Calu3 (cell line): ENCODE measurements around the gene RIMS3. TPM values are rescaled to one million over a fixed set of nuclear protein-coding genes. Genes with fewer than 3 reads are reported as not detected.
A peak's percentile ranks its signal among the peaks of the same experiment; 100 is the strongest.

Experiments
- BruUV-seq: library from RNA; stranded (reverse); fragments of 400-500 nt; replicated peaks from 2 replicates; lab custom pipeline; 2021; lab: Mats Ljungman, UMichigan
- CTCF ChIA-PET: fragments of 300-600 bp; sonication (Branson Sonifier 250); formaldehyde crosslinking; loops from one replicate; lab custom pipeline; 2022; ENCODE audit warnings: antibody characterized with exemption; lab: Charles Lee
- DNase-seq: peaks from one replicate; pipeline ENCODE4 v3.0.0; 2022
- H3K27ac Mint-ChIP-seq: one replicate; pipeline ENCODE4 v1.8.0; 2022; ENCODE audit warnings: mixed read lengths; ENCODE audit not compliant: unreplicated experiment
- H3K27me3 Mint-ChIP-seq: one replicate; pipeline ENCODE4 v1.8.0; 2022; ENCODE audit warnings: mixed read lengths; ENCODE audit not compliant: unreplicated experiment
- H3K36me3 Mint-ChIP-seq: one replicate; pipeline ENCODE4 v1.8.0; 2022; ENCODE audit warnings: mild to moderate bottlenecking, moderate library complexity, mixed read lengths; ENCODE audit not compliant: insufficient read depth, unreplicated experiment
- H3K4me1 Mint-ChIP-seq: one replicate; pipeline ENCODE4 v1.8.0; 2022; ENCODE audit warnings: mild to moderate bottlenecking, low read depth, mixed read lengths; ENCODE audit not compliant: unreplicated experiment
- H3K4me3 Mint-ChIP-seq: one replicate; pipeline ENCODE4 v1.8.0; 2022; ENCODE audit warnings: mild to moderate bottlenecking, low read depth, moderate library complexity, mixed read lengths; ENCODE audit not compliant: unreplicated experiment
- H3K9me3 Mint-ChIP-seq: one replicate; pipeline ENCODE4 v1.8.0; 2022; ENCODE audit warnings: low read depth, mixed read lengths; ENCODE audit not compliant: unreplicated experiment
- CTCF ChIP-seq: fragments of 200-600 bp; IDR thresholded peaks from one replicate; pipeline ENCODE4 v1.8.0; 2022; ENCODE audit warnings: antibody characterized with exemption; ENCODE audit not compliant: unreplicated experiment
- intact Hi-C: fragments of 100-400 bp; cut with micrococcal nuclease; formaldehyde crosslinking; loops from one replicate; pipeline ENCODE4 v1.10.0; 2022; ENCODE audit not compliant: unreplicated experiment
- total RNA-seq: library from RNA; stranded (reverse); gene quantifications from 2 replicates; pipeline ENCODE4 v1.2.3, GENCODE V29; 2022

RIMS3 gene
- total RNA-seq, 1 experiment from 2014 or later, result 1.3 TPM

- Mint-ChIP-seq H3K27me3 (no peaks in the 10 kb centered on the region), H3K4me1 (peaks cover 38% of the 10 kb centered on the region), H3K27ac (no peak overlapping the region), H3K36me3 (peaks cover 22% of the 10 kb centered on the region), H3K9me3 (no peaks in the 10 kb centered on the region), H3K4me3 (peak overlapping the region; percentile 99)
- TF ChIP-seq CTCF, result no peak
- CTCF ChIA-PET, result interaction anchor here (3.0 kb wide), 1 partner anchor 10 kb away, joined by 16 read pairs; no protein-coding TSS in a partner anchor
- intact Hi-C loops, result no loop called here
- TSS peak; percentile 21 for BruUV-seq
- DNase-seq, result no peak
These were observed 27.9 kb upstream of the RIMS3 start for GRCh38 chr1:40693425-40693824.

DNA sequence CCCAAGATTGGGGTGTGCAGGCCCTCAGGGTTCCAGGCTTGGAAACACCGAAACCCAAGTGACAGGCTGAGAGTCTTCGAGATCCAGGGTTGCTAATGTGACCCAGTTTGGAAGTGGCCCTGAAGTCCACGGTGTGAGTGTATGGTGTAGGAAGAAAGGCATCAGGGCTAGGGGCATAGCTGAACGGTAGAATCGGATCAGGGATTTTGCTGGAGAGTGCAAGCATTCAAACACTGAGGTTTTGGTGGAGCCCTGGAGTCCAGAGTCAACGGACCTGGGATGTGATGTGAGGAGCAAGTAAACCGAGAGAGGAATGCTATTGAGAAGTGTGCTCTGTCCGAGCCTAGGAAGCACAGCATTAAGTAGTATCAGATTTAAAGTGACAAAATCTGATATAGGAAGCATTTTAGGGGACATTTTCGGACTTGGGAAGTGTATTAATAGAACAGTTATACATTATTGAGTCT lies 27.0 kb upstream of the RIMS3 start:
- Mint-ChIP-seq H3K4me3 (peak overlapping the region; percentile 99), H3K9me3 (no peaks in the 10 kb centered on the region), H3K27ac (peak overlapping the region; percentile 92), H3K4me1 (peaks cover 38% of the 10 kb centered on the region), H3K27me3 (no peaks in the 10 kb centered on the region), H3K36me3 (peaks cover 22% of the 10 kb centered on the region)
- CTCF ChIA-PET, result interaction anchor here (1.6 to 3.0 kb wide), 4 partner anchors 11 to 82 kb away, joined by 5 to 16 read pairs (median 6); no protein-coding TSS in a partner anchor
- TF ChIP-seq CTCF, result no peak
- BruUV-seq, result no TSS peak
- intact Hi-C loops, result no loop called here
- DNase-seq, result no peak

DNA sequence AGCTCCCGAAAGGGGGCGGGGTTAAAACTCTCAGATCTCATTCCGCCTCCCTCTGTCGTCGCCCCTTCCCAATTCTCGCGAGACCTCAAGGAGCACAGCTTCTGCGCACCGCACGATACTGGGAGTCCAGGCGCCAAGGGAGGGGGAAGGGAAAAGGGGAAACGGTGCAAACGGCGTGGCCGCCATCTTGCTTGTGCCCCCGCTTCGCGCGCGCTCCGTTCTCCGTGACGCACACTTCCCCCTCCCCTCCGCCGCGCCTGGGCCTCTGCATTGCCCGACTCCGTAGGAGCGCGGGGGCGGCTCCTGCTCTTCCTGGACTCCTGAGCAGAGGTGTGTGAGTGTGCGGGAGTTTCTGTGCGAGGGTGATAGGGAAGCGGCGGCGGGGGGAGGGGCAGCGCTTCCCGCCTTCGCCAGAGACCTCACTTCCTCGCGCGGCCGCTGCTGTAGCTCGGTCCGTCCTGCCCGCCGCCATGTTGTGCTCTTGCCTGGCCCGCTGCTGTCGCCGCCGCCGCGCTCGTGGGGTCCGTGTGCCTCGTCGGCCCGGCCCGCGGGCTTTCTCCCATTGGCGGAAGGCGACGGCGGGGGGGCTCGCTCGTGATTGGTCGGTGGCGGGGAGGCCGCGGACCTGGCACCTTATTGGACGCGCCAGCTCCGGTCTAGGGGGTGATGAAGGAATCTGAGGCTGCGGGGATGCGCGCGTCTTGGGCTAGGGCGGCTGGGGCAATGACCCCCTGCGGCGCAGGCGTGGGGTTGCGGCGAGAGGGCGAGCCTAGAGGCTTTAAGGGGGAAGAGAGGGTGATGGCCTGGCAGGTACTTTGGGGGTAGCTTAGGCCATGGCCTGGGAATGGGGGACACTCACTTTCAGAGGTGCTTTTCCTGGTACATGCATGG lies 26.3 kb upstream of the RIMS3 start, which contains the start of gene NFYC:
NFYC (plus strand) TSS at position 167 of the 891 bp plus-strand sequence. CDS start 47,140 bp downstream, outside the sequence.
- intact Hi-C loops, result no loop called here
- Mint-ChIP-seq H3K36me3 (peaks cover 22% of the 10 kb centered on the region), H3K4me1 (peaks cover 38% of the 10 kb centered on the region), H3K4me3 (peak within 1 kb of the TSS; percentile 99), H3K27ac (peak within 1 kb of the TSS; percentile 92), H3K9me3 (no peaks in the 10 kb centered on the region), H3K27me3 (no peaks in the 10 kb centered on the region)
- CTCF ChIA-PET, result interaction anchor here (1.1 to 3.0 kb wide), 7 partner anchors 10 to 82 kb away, joined by 3 to 16 read pairs (median 5); no protein-coding TSS in a partner anchor
- no TSS peak for BruUV-seq
- no peak for TF ChIP-seq CTCF
- peak; percentile 98 for DNase-seq

DNA sequence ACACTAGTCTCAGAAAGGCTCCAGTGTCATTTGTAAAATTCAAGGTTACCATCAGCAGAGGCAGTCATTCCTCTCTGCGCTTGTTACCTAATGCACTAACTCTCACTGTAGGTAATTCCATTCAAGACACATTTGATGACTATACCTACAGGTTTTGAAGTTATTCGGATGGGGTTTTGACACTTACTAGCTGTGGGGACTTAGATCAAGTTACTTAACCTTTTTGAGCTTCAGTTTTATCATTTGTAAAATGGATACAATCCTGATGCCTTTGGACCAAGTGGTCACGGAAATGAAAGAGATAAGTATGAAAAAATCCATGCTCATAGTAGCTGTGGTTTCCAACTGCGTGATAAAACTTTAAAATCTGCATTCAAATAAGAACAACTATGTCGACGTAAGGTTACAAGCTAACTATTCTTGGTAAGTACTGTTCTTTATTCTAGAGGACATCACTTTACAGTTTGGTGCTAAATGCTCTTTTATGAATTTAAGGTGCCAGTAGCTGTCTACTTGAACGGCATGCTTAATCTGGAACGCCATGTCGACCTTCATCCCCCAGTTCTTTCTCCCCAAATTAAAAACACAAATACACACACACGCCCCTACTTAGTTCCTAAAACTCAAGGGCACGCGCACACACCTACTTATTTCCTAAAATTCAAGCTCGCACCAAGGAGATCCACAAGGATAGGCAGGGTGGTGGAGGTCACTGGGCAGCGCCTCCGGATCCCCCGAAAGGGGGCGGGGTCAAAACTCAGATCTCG lies 25.5 kb upstream of the RIMS3 start:
- intact Hi-C loops, result no loop called here
- Mint-ChIP-seq H3K4me3 (peak overlapping the region; percentile 99), H3K36me3 (peaks cover 22% of the 10 kb centered on the region), H3K4me1 (peaks cover 38% of the 10 kb centered on the region), H3K9me3 (no peaks in the 10 kb centered on the region), H3K27me3 (no peaks in the 10 kb centered on the region), H3K27ac (peak overlapping the region; percentile 92)
- CTCF ChIA-PET, result interaction anchor here (0.6 to 2.6 kb wide), 7 partner anchors 10 to 638 kb away, joined by 3 to 8 read pairs (median 5); no protein-coding TSS in a partner anchor
- TSS peak; percentile 76 for BruUV-seq
- DNase-seq, result no peak
- no peak for TF ChIP-seq CTCF
